Dermis microvascular lymphatic vessel endothelial cell (primary cell): ENCODE results near the gene WDR27. TPM values are rescaled to one million over a fixed set of nuclear protein-coding genes. Genes with fewer than 3 reads are reported as not detected.
A peak's percentile ranks its signal among the peaks of the same experiment; 100 is the strongest.

ENCODE experiments used
- DNase-seq, 2 donors: peaks; one replicate each; pipeline versions ENCODE4 v3.0.0 to v3.0.0-alpha.2; 2010; ENCODE audit warnings: low read depth in 2 of 2
- total RNA-seq: library from RNA; depleted of rRNA; stranded (reverse); fragments of >200 nt; gene quantifications from 2 replicates; pipeline ENCODE4 v1.2.1, GENCODE V29; 2014

The WDR27 gene
- total RNA-seq, result 12.5 and 24.5 TPM in 2 replicates

GRCh38 chr6:169701954-169702839 lies at the start of gene WDR27, which contains the start of gene C6orf120:
WDR27 (minus strand) TSS chr6:169702029; CDS start chr6:169689005, 13,024 bp downstream.
C6orf120 (plus strand) TSS chr6:169702126; CDS start chr6:169702460, 334 bp downstream.
- DNase-seq, result peak; percentile 94 to 97

- no peak for DNase-seq
Observed at GRCh38 chr6:169746556-169746955, 44.7 kb upstream of the WDR27 start.

GRCh38 chr6:169745405-169745804 lies 43.6 kb upstream of the WDR27 start:
- no peak for DNase-seq

GRCh38 chr6:169741344-169741743 lies 39.5 kb upstream of the WDR27 start:
- DNase-seq, result no peak

GRCh38 chr6:169738976-169739529 lies 37.2 kb upstream of the WDR27 start:
- DNase-seq, result no peak

- no peak for DNase-seq
Observed at GRCh38 chr6:169738204-169738975, 36.6 kb upstream of the WDR27 start.

- no peak for DNase-seq
Observed at GRCh38 chr6:169729961-169730360, 28.1 kb upstream of the WDR27 start.

GRCh38 chr6:169726963-169727362 lies 25.1 kb upstream of the WDR27 start:
- no peak for DNase-seq

- no peak for DNase-seq
Observed at GRCh38 chr6:169726049-169726400, 24.2 kb upstream of the WDR27 start.

GRCh38 chr6:169725125-169726048 lies 23.6 kb upstream of the WDR27 start:
- peak; percentile 45 to 88 for DNase-seq

GRCh38 chr6:169724494-169725124 lies 22.8 kb upstream of the WDR27 start, which contains the start of gene PHF10:
PHF10 (minus strand) TSS chr6:169724500; CDS start chr6:169723931, 569 bp downstream.
- DNase-seq, result peak; percentile 16 to 76

GRCh38 chr6:169723991-169724493 lies 22.2 kb upstream of the WDR27 start:
- peak in 1 of 2 donors; percentile 40 for DNase-seq

GRCh38 chr6:169723200-169723909 lies 21.5 kb upstream of the WDR27 start:
- peak; percentile 30 to 73 for DNase-seq

GRCh38 chr6:169722362-169723199 lies 20.8 kb upstream of the WDR27 start:
- DNase-seq, result peak; percentile 34 to 83

- DNase-seq, result no peak
Observed at GRCh38 chr6:169720207-169720855, 18.5 kb upstream of the WDR27 start.

GRCh38 chr6:169719117-169719516 lies 17.3 kb upstream of the WDR27 start:
- peak in 1 of 2 donors; percentile 32 for DNase-seq

GRCh38 chr6:169714595-169714994 lies 12.8 kb upstream of the WDR27 start:
- DNase-seq, result no peak

GRCh38 chr6:169714178-169714577 lies 12.3 kb upstream of the WDR27 start:
- no peak for DNase-seq
